GM18502 (cell line): ENCODE data around the gene KRTAP6-1.

ENCODE experiments used
- ATAC-seq: cut with Tn5 transposase; IDR thresholded peaks from one replicate; pipeline ENCODE4 v1.9.1; 2021; ENCODE audit warnings: mild to moderate bottlenecking; ENCODE audit not compliant: unreplicated experiment, poor library complexity

Gene KRTAP6-1, protein sequence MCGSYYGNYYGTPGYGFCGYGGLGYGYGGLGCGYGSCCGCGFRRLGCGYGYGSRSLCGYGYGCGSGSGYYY

DNA sequence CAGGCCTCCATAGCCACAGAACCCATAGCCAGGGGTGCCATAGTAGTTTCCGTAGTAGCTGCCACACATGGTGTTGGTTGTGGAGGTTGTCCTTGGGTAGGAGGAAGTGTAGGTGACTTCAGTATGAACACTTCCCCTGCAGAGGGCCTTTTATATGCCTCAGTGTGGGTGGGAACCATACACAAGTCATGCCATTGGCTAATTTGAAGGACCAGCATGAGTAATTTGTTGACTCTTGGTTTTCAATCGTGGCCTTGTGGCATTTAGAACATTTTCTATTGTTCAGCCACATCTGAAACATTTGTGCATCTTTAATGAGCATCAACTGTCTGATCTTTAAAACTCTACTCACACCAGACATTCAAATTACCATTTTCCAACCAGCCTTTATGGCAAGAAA lies at the start of gene KRTAP6-1:
Gene KRTAP6-1 (minus strand): TSS at position 95 of the 400 bp plus-strand sequence. CDS start 26 bp downstream, at position 69.
- no peak for ATAC-seq

- ATAC-seq: no peak
Observed at GRCh38 chr21:30652891-30653290, 39.2 kb upstream of the KRTAP6-1 start.

- ATAC-seq: no peak
Observed at GRCh38 chr21:30646904-30647414, 33.2 kb upstream of the KRTAP6-1 start.

DNA sequence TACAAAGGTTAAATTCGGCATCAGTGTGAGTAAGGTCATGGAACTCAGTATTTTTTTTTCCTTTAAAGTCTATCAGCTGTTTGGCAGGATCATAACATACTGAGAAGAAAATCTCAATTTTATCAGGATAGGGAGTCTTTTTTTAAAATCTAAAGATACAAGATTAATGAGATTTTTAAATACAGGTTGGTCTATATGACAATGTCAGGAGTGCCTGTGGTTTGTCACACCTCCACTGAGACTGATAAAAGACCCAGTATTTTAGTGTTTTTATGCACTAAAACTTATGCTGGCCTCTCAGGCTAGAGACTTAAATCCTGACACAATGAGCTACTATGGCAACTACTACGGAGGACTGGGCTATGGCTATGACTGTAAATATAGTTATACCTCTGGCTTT lies 28.8 kb upstream of the KRTAP6-1 start, which contains the start of gene KRTAP20-3:
Gene KRTAP20-3 (plus strand): TSS at position 301 of the 400 bp plus-strand sequence.
- ATAC-seq: no peak

GRCh38 chr21:30638686-30639085 lies 25.0 kb upstream of the KRTAP6-1 start:
- no peak for ATAC-seq

DNA sequence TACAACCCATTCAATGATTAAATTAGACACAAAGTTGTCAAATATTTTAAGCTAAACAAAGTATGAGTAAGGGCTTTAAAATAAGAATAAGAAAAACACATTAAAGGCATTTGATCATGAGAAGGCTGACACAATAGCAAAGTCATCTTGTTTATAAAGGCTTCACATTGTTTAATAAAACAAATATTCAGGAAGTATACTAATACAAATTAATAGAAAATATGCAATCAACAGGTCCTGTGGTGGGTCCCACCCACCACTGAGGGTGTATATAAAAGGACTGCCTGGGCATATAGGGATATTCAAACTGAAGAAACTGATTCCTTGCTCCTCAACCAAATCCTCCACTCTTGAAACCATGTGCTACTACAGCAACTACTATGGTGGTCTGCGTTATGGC lies 21.2 kb upstream of the KRTAP6-1 start, which contains the start of gene KRTAP20-2:
Gene KRTAP20-2 (plus strand): TSS at position 301 of the 400 bp plus-strand sequence. CDS start 58 bp downstream, at position 359.
- ATAC-seq: no peak

DNA sequence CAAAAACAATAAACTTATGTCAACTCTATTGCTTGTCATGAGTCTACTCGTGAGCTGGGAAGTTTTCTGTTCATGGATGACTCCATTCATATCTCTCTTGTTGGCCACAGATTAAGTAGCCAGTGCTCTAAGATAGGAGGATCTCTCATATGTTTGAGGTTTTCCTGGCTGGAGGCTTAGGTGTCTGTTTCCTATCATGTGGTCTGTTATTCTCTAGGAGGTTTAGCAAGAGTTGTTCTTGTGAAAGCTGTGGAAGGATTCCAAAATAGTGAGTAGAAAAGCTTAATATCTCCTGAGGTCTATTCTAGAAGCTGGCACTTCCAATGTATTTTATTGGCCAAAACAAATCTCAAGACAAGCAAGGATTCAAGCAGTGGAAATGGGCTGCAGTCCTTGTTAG lies 15.5 kb upstream of the KRTAP6-1 start:
- no peak for ATAC-seq

DNA sequence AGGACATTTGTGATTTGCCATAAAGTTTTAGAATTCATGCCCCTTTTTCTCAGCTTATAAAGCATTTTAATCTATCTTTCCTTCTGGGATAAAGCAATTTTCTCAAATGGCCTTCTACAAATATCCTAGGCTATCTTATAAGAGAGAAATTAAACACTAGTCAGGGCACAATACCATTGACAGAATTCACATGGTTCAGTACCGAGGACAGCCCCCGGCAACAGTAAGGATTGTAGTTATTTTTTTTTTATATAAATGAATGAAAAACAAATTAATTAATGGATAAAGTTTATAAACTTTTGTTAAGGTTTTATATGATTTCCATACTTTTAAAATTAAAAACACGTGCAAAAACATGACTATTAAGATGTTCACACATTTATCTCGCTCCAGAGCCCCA lies 14.4 kb upstream of the KRTAP6-1 start:
- no peak for ATAC-seq

DNA sequence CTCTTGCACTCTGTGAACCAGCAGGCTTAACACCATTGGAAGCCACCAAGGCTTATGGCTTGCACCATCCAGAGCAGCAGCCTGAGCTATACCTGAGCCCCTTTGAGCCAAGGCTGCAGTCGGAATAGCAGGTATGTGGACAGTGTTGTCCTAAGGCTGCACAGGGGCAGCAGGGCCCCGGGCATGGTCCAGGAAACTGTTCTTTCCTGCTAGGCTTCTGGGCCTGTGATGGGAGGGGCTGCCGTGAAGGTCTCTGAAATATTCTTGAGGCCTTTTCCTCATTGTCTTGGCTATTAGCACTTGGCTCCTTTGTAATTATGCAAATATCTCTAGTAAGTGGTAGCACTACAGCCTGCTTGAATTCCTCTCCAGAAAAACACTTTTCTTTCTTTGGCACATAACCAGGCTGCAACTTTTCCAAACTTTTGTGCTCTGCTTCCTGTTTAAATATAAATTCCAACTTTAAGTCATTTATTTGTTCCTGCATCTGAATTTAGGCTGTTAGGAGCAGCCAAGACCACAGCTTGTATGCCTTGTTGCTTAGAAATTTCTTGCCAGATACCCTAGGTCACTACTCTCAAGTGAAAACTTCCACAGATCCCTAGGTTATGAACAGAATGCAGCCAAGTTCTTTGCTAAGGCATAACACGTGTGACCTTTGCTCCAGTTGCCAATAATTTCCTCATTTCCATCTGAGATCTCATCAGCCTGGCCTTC lies 11.9 kb upstream of the KRTAP6-1 start:
- no peak for ATAC-seq

DNA sequence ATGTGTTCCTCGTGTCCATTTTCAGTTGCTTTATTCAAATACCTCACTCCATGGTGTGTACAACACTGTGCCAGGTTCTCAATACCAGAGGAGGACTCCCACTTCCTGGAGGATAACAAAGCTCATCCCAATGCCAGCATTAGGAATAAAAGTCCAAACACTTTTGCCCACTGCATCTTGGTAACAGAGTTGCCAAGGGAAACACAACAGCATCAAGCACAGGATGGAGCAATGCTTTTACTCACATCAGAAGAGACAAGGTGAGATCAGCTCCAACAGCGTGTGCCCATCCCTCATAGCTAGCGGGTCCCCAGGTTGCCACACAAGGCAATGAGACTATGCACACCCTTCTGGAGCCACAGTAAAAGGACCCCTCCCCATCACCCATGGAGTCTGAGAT lies 9.6 kb upstream of the KRTAP6-1 start:
- no peak for ATAC-seq

- ATAC-seq: no peak
Observed at GRCh38 chr21:30620522-30620921, 6.8 kb upstream of the KRTAP6-1 start, which contains the start of gene KRTAP20-4. Gene KRTAP20-4 (plus strand): TSS chr21:30620627.

DNA sequence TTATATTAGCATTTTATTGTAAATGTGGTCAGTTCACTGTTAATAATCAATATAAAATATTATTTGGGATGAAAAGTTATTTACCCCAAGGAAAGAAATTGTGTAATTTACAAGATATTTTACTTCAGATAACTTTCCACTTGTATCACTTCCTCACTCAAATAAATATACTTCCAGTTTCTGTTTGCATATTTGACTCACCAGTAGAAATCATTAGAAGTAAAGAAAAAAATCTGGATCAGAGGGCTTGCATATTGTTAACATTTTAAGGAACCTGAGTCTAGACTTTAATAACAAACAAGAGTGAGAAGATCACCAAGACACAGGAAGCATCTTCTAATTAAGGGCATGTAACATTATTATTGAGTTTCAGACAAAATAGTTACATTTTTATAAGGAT lies 6.3 kb upstream of the KRTAP6-1 start:
- ATAC-seq: no peak

- no peak for ATAC-seq
Observed at GRCh38 chr21:30616125-30616524, 2.4 kb upstream of the KRTAP6-1 start, which contains the start of gene KRTAP20-1. Gene KRTAP20-1 (plus strand): TSS chr21:30616425. CDS start chr21:30616455, 30 bp downstream.

GRCh38 chr21:30615199-30615598 lies 1.5 kb upstream of the KRTAP6-1 start:
- no peak for ATAC-seq

- ATAC-seq: no peak
Observed at GRCh38 chr21:30612132-30612531, 1.6 kb downstream of the KRTAP6-1 start.

DNA sequence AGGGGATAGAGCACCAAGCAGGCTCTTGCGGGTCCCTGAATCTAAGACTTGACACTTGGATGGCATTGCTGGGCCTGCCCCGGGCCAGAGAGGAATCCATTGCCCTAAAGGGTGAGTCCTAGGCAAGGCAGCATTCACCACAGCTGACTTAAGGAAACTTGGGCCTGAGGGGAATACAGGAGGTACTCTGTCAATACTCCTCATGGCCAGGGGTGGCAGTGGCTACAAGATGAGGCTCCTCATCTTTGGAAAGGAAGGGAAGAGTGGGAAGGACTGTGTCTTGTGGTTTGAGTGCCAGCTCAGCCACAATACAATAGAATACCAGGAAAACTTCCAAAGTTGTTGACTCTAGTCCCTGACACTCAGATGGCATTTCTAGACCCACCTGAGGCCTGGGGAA lies 7.8 kb downstream of the KRTAP6-1 start:
- ATAC-seq: no peak

- ATAC-seq: no peak
Observed at GRCh38 chr21:30600787-30601186, 12.9 kb downstream of the KRTAP6-1 start, which contains the start of gene KRTAP22-1. Gene KRTAP22-1 (plus strand): TSS chr21:30601087.

DNA sequence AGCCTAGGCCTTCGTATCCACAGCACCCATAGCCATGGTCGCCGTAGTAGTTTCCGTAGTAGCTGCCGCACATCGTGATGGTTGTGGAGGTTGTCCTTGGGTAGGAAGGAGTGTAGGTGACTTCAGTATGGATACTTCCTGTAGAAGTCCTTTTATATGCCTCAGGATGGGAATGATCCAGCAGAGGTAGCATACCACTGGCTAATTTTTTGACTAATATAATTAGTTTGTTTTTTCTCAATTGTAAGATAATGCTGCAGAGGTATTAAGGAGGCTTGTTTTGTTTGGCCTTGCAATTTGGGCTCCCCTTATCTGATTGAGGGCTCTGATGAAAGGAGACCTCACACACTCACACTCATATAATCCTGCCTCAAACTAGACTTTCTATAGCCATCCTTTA lies 14.9 kb downstream of the KRTAP6-1 start, which contains the start of gene KRTAP6-2:
Gene KRTAP6-2 (minus strand): TSS at position 101 of the 400 bp plus-strand sequence. CDS start 28 bp downstream, at position 73.
- ATAC-seq: no peak

DNA sequence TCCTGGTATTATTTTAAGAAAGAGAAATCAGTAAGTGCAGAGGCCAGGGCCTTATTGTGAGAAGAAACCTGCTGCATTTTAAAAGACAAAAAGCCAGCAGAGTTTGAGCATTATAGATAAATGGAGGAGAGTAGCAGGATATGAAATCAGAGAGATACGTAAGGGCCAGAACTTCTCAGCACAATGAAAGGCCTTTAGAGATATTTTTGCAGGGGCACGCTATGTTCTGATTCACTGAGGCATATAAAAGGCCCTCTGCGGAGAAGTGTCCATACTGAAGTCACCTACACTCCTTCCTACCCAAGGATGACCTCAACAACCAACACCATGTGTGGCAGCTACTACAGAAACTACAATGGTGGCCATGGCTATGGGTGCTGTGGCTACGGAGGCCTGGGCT lies 21.6 kb downstream of the KRTAP6-1 start, which contains the start of gene KRTAP6-3:
Gene KRTAP6-3 (plus strand): TSS at position 301 of the 400 bp plus-strand sequence. CDS start 6 bp downstream, at position 307.
- ATAC-seq: no peak

GRCh38 chr21:30590297-30590696 lies 23.4 kb downstream of the KRTAP6-1 start, which contains the start of gene KRTAP22-2:
Gene KRTAP22-2 (minus strand): TSS chr21:30590397.
- no peak for ATAC-seq

GRCh38 chr21:30582870-30583269 lies 30.9 kb downstream of the KRTAP6-1 start:
- ATAC-seq: no peak
